ENCODE measurements around the gene S100A3. TPM values are rescaled to one million over a fixed set of nuclear protein-coding genes. Genes with fewer than 3 reads are reported as not detected.
"Not testable (repeated sequence)": the region's sequence is repeated elsewhere in the genome, so short reads cannot be mapped to it uniquely, and the experiment has no call there.

The S100A3 gene
- total RNA-seq, 2 experiments from 2014 or later = not detected

GRCh38 chr1:153578936-153579335 is 29.9 kb upstream of the S100A3 start:
- POLR2A ChIA-PET = interaction anchor here (2.0 kb wide), 1 partner anchor 55 kb away, joined by 8 read pairs; the partner anchor contains the start of gene CHTOP
- peaks cover 9% of the 10 kb centered on the region for H3K4me1 Mint-ChIP-seq
- H3K9me3 Mint-ChIP-seq = no peaks in the 10 kb centered on the region
- H3K27me3 Mint-ChIP-seq = peaks cover 28% of the 10 kb centered on the region
- no peaks in the 10 kb centered on the region for H3K36me3 Mint-ChIP-seq (ENCODE audit: low read depth)
- no peak overlapping the region for H3K27ac Mint-ChIP-seq
- H3K4me3 Mint-ChIP-seq = no peak overlapping the region
- CTCF ChIA-PET = interaction anchor here (0.8 kb wide), 1 partner anchor 36 kb away, joined by 3 read pairs; no protein-coding TSS in a partner anchor
- DNase-seq = no peak

- no peaks in the 10 kb centered on the region for H3K9me3 Mint-ChIP-seq
- H3K4me1 Mint-ChIP-seq = peaks cover 9% of the 10 kb centered on the region
- no peaks in the 10 kb centered on the region for H3K36me3 Mint-ChIP-seq (ENCODE audit: low read depth)
- peaks cover 28% of the 10 kb centered on the region for H3K27me3 Mint-ChIP-seq
- DNase-seq = no peak
- CTCF ChIA-PET = interaction anchor here (0.8 kb wide), 1 partner anchor 37 kb away, joined by 3 read pairs; no protein-coding TSS in a partner anchor
- POLR2A ChIA-PET = interaction anchor here (0.6 to 2.0 kb wide), 2 partner anchors 56 to 379 kb away, joined by 3 to 8 read pairs; partner anchors contain the start of gene CHTOP
- H3K27ac Mint-ChIP-seq = no peak overlapping the region
- H3K4me3 Mint-ChIP-seq = no peak overlapping the region
These were observed 29.4 kb upstream of the S100A3 start for GRCh38 chr1:153578490-153578889.

- POLR2A ChIA-PET = interaction anchor here (0.6 to 2.0 kb wide), 3 partner anchors 25 to 380 kb away, joined by 3 to 8 read pairs (median 3); partner anchors contain the start of gene CHTOP
- CTCF ChIA-PET = interaction anchor here (0.8 to 1.1 kb wide), 3 partner anchors 45 to 67 kb away, joined by 3 to 4 read pairs (median 4); partner anchors contain the start of gene S100A13
- Mint-ChIP-seq H3K4me1 (peaks cover 18% of the 10 kb centered on the region), H3K4me3 (no peak overlapping the region), H3K9me3 (no peaks in the 10 kb centered on the region), H3K27ac (no peak overlapping the region), H3K27me3 (peaks cover 28% of the 10 kb centered on the region), H3K36me3 (ENCODE audit: low read depth) (no peaks in the 10 kb centered on the region)
- DNase-seq = no peak
These were observed 28.6 kb upstream of the S100A3 start for GRCh38 chr1:153577624-153578051.

GRCh38 chr1:153577138-153577537 is 28.1 kb upstream of the S100A3 start:
- ChIA-PET POLR2A (interaction anchor here (1.1 to 2.0 kb wide), 2 partner anchors 26 to 57 kb away, joined by 3 to 8 read pairs; partner anchors contain the start of gene CHTOP), CTCF (interaction anchor here (0.8 to 1.1 kb wide), 3 partner anchors 45 to 67 kb away, joined by 3 to 4 read pairs (median 4); partner anchors contain the start of gene S100A13)
- Mint-ChIP-seq H3K4me1 (peaks cover 22% of the 10 kb centered on the region), H3K4me3 (no peak overlapping the region), H3K36me3 (ENCODE audit: low read depth) (no peaks in the 10 kb centered on the region), H3K9me3 (no peaks in the 10 kb centered on the region), H3K27ac (no peak overlapping the region), H3K27me3 (peaks cover 28% of the 10 kb centered on the region)
- DNase-seq = no peak

GRCh38 chr1:153575497-153575896 is 26.4 kb upstream of the S100A3 start:
- peaks cover 30% of the 10 kb centered on the region for H3K4me1 Mint-ChIP-seq
- H3K27me3 Mint-ChIP-seq = peaks cover 28% of the 10 kb centered on the region
- H3K9me3 Mint-ChIP-seq; H3K36me3 Mint-ChIP-seq (ENCODE audit: low read depth); DNase-seq; H3K4me3 Mint-ChIP-seq; POLR2A ChIA-PET; H3K27ac Mint-ChIP-seq: not testable (repeated sequence)
- CTCF ChIA-PET = interaction anchor here (1.2 kb wide), 2 partner anchors 40 to 65 kb away, joined by 4 to 5 read pairs; partner anchors contain the start of gene S100A14

GRCh38 chr1:153575081-153575491 is 26.0 kb upstream of the S100A3 start:
- H3K9me3 Mint-ChIP-seq; POLR2A ChIA-PET; H3K27ac Mint-ChIP-seq; H3K36me3 Mint-ChIP-seq (ENCODE audit: low read depth); DNase-seq; CTCF ChIA-PET; H3K4me3 Mint-ChIP-seq: not testable (repeated sequence)
- Mint-ChIP-seq H3K27me3 (peaks cover 28% of the 10 kb centered on the region), H3K4me1 (peaks cover 30% of the 10 kb centered on the region)

GRCh38 chr1:153573351-153573750 is 24.3 kb upstream of the S100A3 start:
- Mint-ChIP-seq H3K4me3 (no peak overlapping the region), H3K4me1 (peaks cover 43% of the 10 kb centered on the region), H3K36me3 (ENCODE audit: low read depth) (no peaks in the 10 kb centered on the region), H3K27ac (peak overlapping the region; percentile 54), H3K9me3 (no peaks in the 10 kb centered on the region), H3K27me3 (peaks cover 17% of the 10 kb centered on the region)
- CTCF ChIA-PET = interaction anchor here (0.8 to 7.4 kb wide), 13 partner anchors 10 to 64 kb away, joined by 3 to 202 read pairs (median 7); partner anchors contain the start of genes CHTOP, S100A14, S100A4 and S100A5
- POLR2A ChIA-PET = interaction anchor here (0.9 to 6.3 kb wide), 6 partner anchors 12 to 417 kb away, joined by 3 to 138 read pairs (median 3); partner anchors contain the start of genes RPS27, S100A4 and S100A6
- DNase-seq = no peak

- H3K9me3 Mint-ChIP-seq = no peaks in the 10 kb centered on the region
- ChIA-PET POLR2A (interaction anchor here (0.7 to 6.3 kb wide), 10 partner anchors 13 to 418 kb away, joined by 3 to 138 read pairs (median 3); partner anchors contain the start of genes CHTOP, INTS3, RPS27 and S100A4), CTCF (interaction anchor here (0.6 to 7.4 kb wide), 26 partner anchors 11 to 100 kb away, joined by 3 to 202 read pairs (median 4); partner anchors contain the start of genes CHTOP, S100A14, S100A4 and S100A5)
- H3K4me3 Mint-ChIP-seq = no peak overlapping the region
- H3K27ac Mint-ChIP-seq = peak overlapping the region; percentile 54
- DNase-seq = peak; percentile 69
- H3K4me1 Mint-ChIP-seq = peaks cover 49% of the 10 kb centered on the region
- H3K27me3 Mint-ChIP-seq = peaks cover 9% of the 10 kb centered on the region
- H3K36me3 Mint-ChIP-seq (ENCODE audit: low read depth) = no peaks in the 10 kb centered on the region
These were observed 23.5 kb upstream of the S100A3 start for GRCh38 chr1:153572569-153573015.

GRCh38 chr1:153571706-153572105 is 22.6 kb upstream of the S100A3 start:
- POLR2A ChIA-PET = interaction anchor here (1.2 to 6.3 kb wide), 6 partner anchors 26 to 419 kb away, joined by 3 to 138 read pairs (median 8); partner anchors contain the start of genes RPS27, S100A4 and S100A6
- H3K36me3 Mint-ChIP-seq (ENCODE audit: low read depth) = no peaks in the 10 kb centered on the region

GRCh38 chr1:153570874-153571273 is 21.8 kb upstream of the S100A3 start:
- H3K27me3 Mint-ChIP-seq = no peaks in the 10 kb centered on the region
- peaks cover 57% of the 10 kb centered on the region for H3K4me1 Mint-ChIP-seq
- no peaks in the 10 kb centered on the region for H3K9me3 Mint-ChIP-seq
- no peaks in the 10 kb centered on the region for H3K36me3 Mint-ChIP-seq (ENCODE audit: low read depth)
- no peak for DNase-seq
- no peak overlapping the region for H3K4me3 Mint-ChIP-seq
- ChIA-PET POLR2A (interaction anchor here (1.4 to 6.3 kb wide), 3 partner anchors 37 to 63 kb away, joined by 4 to 138 read pairs (median 20); partner anchors contain the start of genes CHTOP and S100A6), CTCF (interaction anchor here (1.1 to 7.4 kb wide), 8 partner anchors 9 to 61 kb away, joined by 3 to 202 read pairs (median 16); partner anchors contain the start of gene S100A6)
- no peak overlapping the region for H3K27ac Mint-ChIP-seq

More at GRCh38 chr1:153571706-153572105, 22.6 kb upstream of the S100A3 start:
- Mint-ChIP-seq H3K4me1 (peaks cover 50% of the 10 kb centered on the region), H3K4me3 (no peak overlapping the region), H3K9me3 (no peaks in the 10 kb centered on the region), H3K27me3 (peaks cover under 1% of the 10 kb centered on the region), H3K27ac (no peak overlapping the region)
- no peak for DNase-seq
- CTCF ChIA-PET = interaction anchor here (0.6 to 7.4 kb wide), 17 partner anchors 17 to 100 kb away, joined by 3 to 202 read pairs (median 6); partner anchors contain the start of genes CHTOP, S100A4, S100A5 and S100A6

GRCh38 chr1:153569465-153569864 is 20.4 kb upstream of the S100A3 start:
- DNase-seq = no peak
- no peaks in the 10 kb centered on the region for H3K36me3 Mint-ChIP-seq (ENCODE audit: low read depth)
- no peak overlapping the region for H3K27ac Mint-ChIP-seq
- H3K4me3 Mint-ChIP-seq = no peak overlapping the region
- CTCF ChIA-PET = interaction anchor here (1.4 to 7.4 kb wide), 6 partner anchors 10 to 74 kb away, joined by 4 to 202 read pairs (median 14); partner anchors contain the start of gene S100A6
- peaks cover 65% of the 10 kb centered on the region for H3K4me1 Mint-ChIP-seq
- POLR2A ChIA-PET = interaction anchor here (1.4 to 6.3 kb wide), 5 partner anchors 36 to 65 kb away, joined by 4 to 138 read pairs (median 15); partner anchors contain the start of genes CHTOP and S100A6
- no peaks in the 10 kb centered on the region for H3K9me3 Mint-ChIP-seq
- no peaks in the 10 kb centered on the region for H3K27me3 Mint-ChIP-seq

- CTCF ChIA-PET = interaction anchor here (0.6 to 7.4 kb wide), 14 partner anchors 9 to 73 kb away, joined by 3 to 202 read pairs (median 8); partner anchors contain the start of genes CHTOP, S100A4, S100A5 and S100A6
- POLR2A ChIA-PET = interaction anchor here (0.6 to 6.3 kb wide), 10 partner anchors 16 to 65 kb away, joined by 3 to 138 read pairs (median 5); partner anchors contain the start of genes CHTOP, S100A4, S100A5 and S100A6
- Mint-ChIP-seq H3K4me1 (peaks cover 63% of the 10 kb centered on the region), H3K4me3 (peak overlapping the region; percentile 60), H3K27me3 (no peaks in the 10 kb centered on the region), H3K9me3 (no peaks in the 10 kb centered on the region), H3K36me3 (ENCODE audit: low read depth) (no peaks in the 10 kb centered on the region), H3K27ac (peak overlapping the region; percentile 50)
- DNase-seq = peak; percentile 86
These were observed 19.5 kb upstream of the S100A3 start for GRCh38 chr1:153568367-153569099.
